Activated naive CD4-positive, alpha-beta T cell treated with anti-CD3 and anti-CD28 coated beads, Interleukin-2, amount 10 ng/mL, durations not matched to agents 7 days and 5 days (primary cell): ENCODE measurements around the gene KDM6B.

Source experiments
- CTCF ChIA-PET: fragments of 350-600 bp; sonication (Branson Sonifier 250); formaldehyde crosslinking; loops from one replicate; lab custom pipeline; 2021; ENCODE audit warnings: antibody characterized with exemption; lab: Charles Lee
- DNase-seq: peaks from one replicate; pipeline ENCODE4 v3.0.0-alpha.2; 2020
- H3K27ac Mint-ChIP-seq: one replicate; pipeline ENCODE4 v1.8.0; 2021; ENCODE audit warnings: mild to moderate bottlenecking, moderate library complexity, mixed read lengths
- H3K27me3 Mint-ChIP-seq: one replicate; pipeline ENCODE4 v1.8.0; 2021; ENCODE audit warnings: mild to moderate bottlenecking, mixed read lengths
- H3K36me3 Mint-ChIP-seq: one replicate; pipeline ENCODE4 v1.8.0; 2021; ENCODE audit warnings: mixed read lengths
- H3K4me1 Mint-ChIP-seq: one replicate; pipeline ENCODE4 v1.8.0; 2021; ENCODE audit warnings: mixed read lengths
- H3K4me3 Mint-ChIP-seq: one replicate; pipeline ENCODE4 v1.8.0; 2021; ENCODE audit warnings: mild to moderate bottlenecking, moderate library complexity, mixed read lengths
- H3K9me3 Mint-ChIP-seq: one replicate; pipeline ENCODE4 v1.8.0; 2021; ENCODE audit warnings: mixed read lengths

Gene KDM6B

GRCh38 chr17:7848739-7849129, 14.7 kb downstream of the KDM6B start:
- peaks cover 40% of the 10 kb centered on the region for H3K4me1 Mint-ChIP-seq
- H3K4me3 Mint-ChIP-seq: no peak overlapping the region
- peaks cover 5% of the 10 kb centered on the region for H3K36me3 Mint-ChIP-seq
- no peak for DNase-seq
- H3K27me3 Mint-ChIP-seq: no peaks in the 10 kb centered on the region
- CTCF ChIA-PET: interaction anchor here (1.3 to 3.7 kb wide), 2 partner anchors 14 to 28 kb away, joined by 4 to 38 read pairs; partner anchors contain the start of gene KDM6B
- no peak overlapping the region for H3K27ac Mint-ChIP-seq
- no peaks in the 10 kb centered on the region for H3K9me3 Mint-ChIP-seq

DNA sequence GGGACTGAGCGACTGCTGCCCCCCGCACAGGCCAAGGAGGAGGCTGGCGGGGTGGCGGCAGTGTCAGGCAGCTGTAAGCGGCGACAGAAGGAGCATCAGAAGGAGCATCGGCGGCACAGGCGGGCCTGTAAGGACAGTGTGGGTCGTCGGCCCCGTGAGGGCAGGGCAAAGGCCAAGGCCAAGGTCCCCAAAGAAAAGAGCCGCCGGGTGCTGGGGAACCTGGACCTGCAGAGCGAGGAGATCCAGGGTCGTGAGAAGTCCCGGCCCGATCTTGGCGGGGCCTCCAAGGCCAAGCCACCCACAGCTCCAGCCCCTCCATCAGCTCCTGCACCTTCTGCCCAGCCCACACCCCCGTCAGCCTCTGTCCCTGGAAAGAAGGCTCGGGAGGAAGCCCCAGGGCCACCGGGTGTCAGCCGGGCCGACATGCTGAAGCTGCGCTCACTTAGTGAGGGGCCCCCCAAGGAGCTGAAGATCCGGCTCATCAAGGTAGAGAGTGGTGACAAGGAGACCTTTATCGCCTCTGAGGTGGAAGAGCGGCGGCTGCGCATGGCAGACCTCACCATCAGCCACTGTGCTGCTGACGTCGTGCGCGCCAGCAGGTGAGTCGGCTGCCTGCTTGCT, 15.2 kb downstream of the KDM6B start:
- Mint-ChIP-seq H3K27me3 (no peaks in the 10 kb centered on the region), H3K4me1 (peaks cover 42% of the 10 kb centered on the region)

DNA sequence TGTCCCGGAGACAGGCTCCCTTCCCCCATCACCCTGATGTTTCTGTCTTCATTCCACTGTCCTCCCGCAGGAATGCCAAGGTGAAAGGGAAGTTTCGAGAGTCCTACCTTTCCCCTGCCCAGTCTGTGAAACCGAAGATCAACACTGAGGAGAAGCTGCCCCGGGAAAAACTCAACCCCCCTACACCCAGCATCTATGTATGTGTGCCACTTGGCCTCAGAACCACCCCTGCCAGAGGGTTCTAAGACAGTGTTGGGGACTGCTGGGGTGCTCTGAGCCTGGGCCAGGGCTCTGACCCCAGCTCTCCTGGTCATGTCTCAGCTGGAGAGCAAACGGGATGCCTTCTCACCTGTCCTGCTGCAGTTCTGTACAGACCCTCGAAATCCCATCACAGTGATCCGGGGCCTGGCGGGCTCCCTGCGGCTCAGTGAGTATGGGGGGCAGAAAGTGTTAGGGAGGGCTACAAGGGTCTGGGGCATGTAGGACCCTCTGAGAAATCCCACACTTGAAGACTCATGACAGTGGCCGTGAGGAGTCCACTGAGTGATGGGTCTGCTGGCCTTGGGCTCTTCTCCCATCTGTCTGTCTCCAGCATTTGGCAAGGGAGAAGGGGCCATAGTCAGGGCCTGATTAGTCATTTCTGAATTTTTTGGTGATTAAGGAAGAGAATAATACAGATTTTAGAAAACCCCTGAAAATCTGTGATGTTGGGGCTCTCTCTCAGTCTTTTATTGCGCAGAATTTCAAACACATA, 15.9 kb downstream of the KDM6B start:
- CTCF ChIA-PET: interaction anchor here (0.7 to 3.7 kb wide), 6 partner anchors 9 to 107 kb away, joined by 3 to 38 read pairs (median 7); partner anchors contain the start of gene KDM6B
- no peaks in the 10 kb centered on the region for H3K27me3 Mint-ChIP-seq
- DNase-seq: no peak
- no peaks in the 10 kb centered on the region for H3K9me3 Mint-ChIP-seq
- H3K36me3 Mint-ChIP-seq: peaks cover 8% of the 10 kb centered on the region
- peaks cover 40% of the 10 kb centered on the region for H3K4me1 Mint-ChIP-seq
- no peak overlapping the region for H3K27ac Mint-ChIP-seq
- no peak overlapping the region for H3K4me3 Mint-ChIP-seq

More for the DNA sequence above, 15.2 kb downstream of the KDM6B start:
- DNase-seq: no peak
- no peaks in the 10 kb centered on the region for H3K9me3 Mint-ChIP-seq
- H3K36me3 Mint-ChIP-seq: peaks cover 8% of the 10 kb centered on the region
- CTCF ChIA-PET: interaction anchor here (0.7 to 3.7 kb wide), 4 partner anchors 8 to 28 kb away, joined by 3 to 38 read pairs (median 10); partner anchors contain the start of gene KDM6B
- no peak overlapping the region for H3K4me3 Mint-ChIP-seq
- no peak overlapping the region for H3K27ac Mint-ChIP-seq

GRCh38 chr17:7850701-7851437, 16.9 kb downstream of the KDM6B start:
- no peaks in the 10 kb centered on the region for H3K27me3 Mint-ChIP-seq
- peaks cover 13% of the 10 kb centered on the region for H3K36me3 Mint-ChIP-seq
- peak overlapping the region; percentile 78 for H3K4me3 Mint-ChIP-seq
- no peak for DNase-seq
- H3K4me1 Mint-ChIP-seq: peaks cover 35% of the 10 kb centered on the region
- CTCF ChIA-PET: interaction anchor here (0.8 to 3.7 kb wide), 10 partner anchors 10 to 139 kb away, joined by 3 to 38 read pairs (median 5); partner anchors contain the start of gene KDM6B
- peak overlapping the region; percentile 72 for H3K27ac Mint-ChIP-seq
- H3K9me3 Mint-ChIP-seq: no peaks in the 10 kb centered on the region

DNA sequence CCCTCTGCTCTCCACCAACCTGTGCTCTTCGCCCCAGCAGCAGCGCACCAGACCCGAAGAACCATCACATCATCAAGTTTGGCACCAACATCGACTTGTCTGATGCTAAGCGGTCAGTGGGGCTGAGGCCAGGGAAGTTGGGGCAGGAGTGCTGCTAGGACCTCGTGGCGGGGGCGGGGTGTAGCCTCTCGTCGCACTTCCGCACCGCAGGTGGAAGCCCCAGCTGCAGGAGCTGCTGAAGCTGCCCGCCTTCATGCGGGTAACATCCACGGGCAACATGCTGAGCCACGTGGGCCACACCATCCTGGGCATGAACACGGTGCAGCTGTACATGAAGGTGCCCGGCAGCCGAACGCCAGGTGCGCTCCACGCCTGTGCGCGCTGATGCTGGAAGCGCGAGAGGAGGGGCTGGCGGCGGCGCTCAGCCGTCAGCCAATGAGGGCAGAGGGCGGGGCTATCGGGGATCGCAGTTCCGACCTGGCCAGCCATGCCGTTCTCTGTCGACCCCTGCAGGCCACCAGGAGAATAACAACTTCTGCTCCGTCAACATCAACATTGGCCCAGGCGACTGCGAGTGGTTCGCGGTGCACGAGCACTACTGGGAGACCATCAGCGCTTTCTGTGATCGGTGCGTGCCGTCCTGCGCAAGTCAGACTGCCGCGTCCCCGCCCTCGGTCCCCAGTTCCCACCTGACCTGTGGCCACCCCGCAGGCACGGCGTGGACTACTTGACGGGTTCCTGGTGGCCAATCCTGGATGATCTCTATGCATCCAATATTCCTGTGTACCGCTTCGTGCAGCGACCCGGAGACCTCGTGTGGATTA, 17.6 kb downstream of the KDM6B start:
- CTCF ChIA-PET: interaction anchor here (0.8 to 3.7 kb wide), 9 partner anchors 11 to 138 kb away, joined by 3 to 38 read pairs (median 5); partner anchors contain the start of gene KDM6B
- H3K36me3 Mint-ChIP-seq: peaks cover 13% of the 10 kb centered on the region
- no peaks in the 10 kb centered on the region for H3K27me3 Mint-ChIP-seq

DNA sequence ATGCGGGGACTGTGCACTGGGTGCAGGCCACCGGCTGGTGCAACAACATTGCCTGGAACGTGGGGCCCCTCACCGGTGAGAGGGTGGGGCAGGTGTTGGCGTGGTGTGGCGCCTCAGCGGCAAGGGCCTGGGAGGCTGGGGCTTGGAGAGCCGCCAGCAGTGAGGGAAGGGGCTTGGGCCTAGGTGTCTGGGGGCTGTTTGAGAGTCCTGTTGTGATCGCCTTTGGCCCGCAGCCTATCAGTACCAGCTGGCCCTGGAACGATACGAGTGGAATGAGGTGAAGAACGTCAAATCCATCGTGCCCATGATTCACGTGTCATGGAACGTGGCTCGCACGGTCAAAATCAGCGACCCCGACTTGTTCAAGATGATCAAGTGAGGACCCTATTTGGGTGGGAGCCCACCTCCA, 18.2 kb downstream of the KDM6B start:
- Mint-ChIP-seq H3K36me3 (peaks cover 13% of the 10 kb centered on the region), H3K4me3 (peak overlapping the region; percentile 78), H3K4me1 (peaks cover 33% of the 10 kb centered on the region), H3K27ac (peak overlapping the region; percentile 65), H3K27me3 (no peaks in the 10 kb centered on the region), H3K9me3 (no peaks in the 10 kb centered on the region)
- CTCF ChIA-PET: interaction anchor here (2.5 to 3.7 kb wide), 2 partner anchors 18 to 109 kb away, joined by 10 to 38 read pairs; partner anchors contain the start of gene KDM6B
- no peak for DNase-seq

More for the DNA sequence above, 17.6 kb downstream of the KDM6B start:
- H3K9me3 Mint-ChIP-seq: no peaks in the 10 kb centered on the region
- peaks cover 33% of the 10 kb centered on the region for H3K4me1 Mint-ChIP-seq
- H3K27ac Mint-ChIP-seq: peak overlapping the region; percentile 65
- DNase-seq: peak; percentile 97
- peak overlapping the region; percentile 78 for H3K4me3 Mint-ChIP-seq

DNA sequence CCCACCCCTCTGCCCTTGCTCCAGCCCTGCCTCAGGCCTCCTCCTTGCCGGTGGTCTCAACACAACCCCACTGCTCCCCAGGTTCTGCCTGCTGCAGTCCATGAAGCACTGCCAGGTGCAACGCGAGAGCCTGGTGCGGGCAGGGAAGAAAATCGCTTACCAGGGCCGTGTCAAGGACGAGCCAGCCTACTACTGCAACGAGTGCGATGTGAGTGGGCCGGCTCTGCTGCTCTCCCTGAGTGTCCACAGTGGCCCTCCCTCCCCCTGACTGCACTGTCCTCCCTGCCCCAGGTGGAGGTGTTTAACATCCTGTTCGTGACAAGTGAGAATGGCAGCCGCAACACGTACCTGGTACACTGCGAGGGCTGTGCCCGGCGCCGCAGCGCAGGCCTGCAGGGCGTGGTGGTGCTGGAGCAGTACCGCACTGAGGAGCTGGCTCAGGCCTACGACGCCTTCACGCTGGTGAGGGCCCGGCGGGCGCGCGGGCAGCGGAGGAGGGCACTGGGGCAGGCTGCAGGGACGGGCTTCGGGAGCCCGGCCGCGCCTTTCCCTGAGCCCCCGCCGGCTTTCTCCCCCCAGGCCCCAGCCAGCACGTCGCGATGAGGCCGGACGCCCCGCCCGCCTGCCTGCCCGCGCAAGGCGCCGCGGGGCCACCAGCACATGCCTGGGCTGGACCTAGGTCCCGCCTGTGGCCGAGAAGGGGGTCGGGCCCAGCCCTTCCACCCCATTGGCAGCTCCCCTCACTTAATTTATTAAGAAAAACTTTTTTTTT, 19.1 kb downstream of the KDM6B start:
- peaks cover 13% of the 10 kb centered on the region for H3K36me3 Mint-ChIP-seq
- H3K27ac Mint-ChIP-seq: no peak overlapping the region
- CTCF ChIA-PET: interaction anchor here (1.3 to 2.5 kb wide), 2 partner anchors 8 to 110 kb away, joined by 3 to 10 read pairs; no protein-coding TSS in a partner anchor
- H3K9me3 Mint-ChIP-seq: no peaks in the 10 kb centered on the region
- DNase-seq: no peak
- H3K4me3 Mint-ChIP-seq: no peak overlapping the region
- H3K27me3 Mint-ChIP-seq: no peaks in the 10 kb centered on the region
- H3K4me1 Mint-ChIP-seq: peaks cover 33% of the 10 kb centered on the region

GRCh38 chr17:7853691-7854038, 19.6 kb downstream of the KDM6B start:
- Mint-ChIP-seq H3K27me3 (no peaks in the 10 kb centered on the region), H3K27ac (peak overlapping the region; percentile 21), H3K36me3 (peaks cover 13% of the 10 kb centered on the region), H3K4me3 (no peak overlapping the region), H3K4me1 (peaks cover 33% of the 10 kb centered on the region), H3K9me3 (no peaks in the 10 kb centered on the region)
- CTCF ChIA-PET: interaction anchor here (1.3 kb wide), 1 partner anchor 8 kb away, joined by 3 read pairs; no protein-coding TSS in a partner anchor
- no peak for DNase-seq

GRCh38 chr17:7854078-7854777, 20.2 kb downstream of the KDM6B start:
- CTCF ChIA-PET: interaction anchor here (1.3 kb wide), 1 partner anchor 9 kb away, joined by 3 read pairs; no protein-coding TSS in a partner anchor
- H3K4me1 Mint-ChIP-seq: peaks cover 33% of the 10 kb centered on the region
- no peak for DNase-seq
- no peaks in the 10 kb centered on the region for H3K27me3 Mint-ChIP-seq
- H3K36me3 Mint-ChIP-seq: peaks cover 13% of the 10 kb centered on the region
- no peaks in the 10 kb centered on the region for H3K9me3 Mint-ChIP-seq
- H3K27ac Mint-ChIP-seq: peak overlapping the region; percentile 21
- H3K4me3 Mint-ChIP-seq: no peak overlapping the region

GRCh38 chr17:7854851-7855659, 21.0 kb downstream of the KDM6B start, which contains the start of gene TMEM88:
Gene TMEM88 (plus strand): TSS chr17:7855066. CDS start chr17:7855075, 9 bp downstream.
- CTCF ChIA-PET: interaction anchor here (1.2 kb wide), 1 partner anchor 20 kb away, joined by 4 read pairs; no protein-coding TSS in a partner anchor
- H3K4me3 Mint-ChIP-seq: no peak within 1 kb of the TSS
- peaks cover 30% of the 10 kb centered on the region for H3K4me1 Mint-ChIP-seq
- peak within 1 kb of the TSS; percentile 42 for H3K27ac Mint-ChIP-seq
- DNase-seq: no peak
- H3K36me3 Mint-ChIP-seq: peaks cover 9% of the 10 kb centered on the region
- no peaks in the 10 kb centered on the region for H3K9me3 Mint-ChIP-seq
- H3K27me3 Mint-ChIP-seq: no peaks in the 10 kb centered on the region

DNA sequence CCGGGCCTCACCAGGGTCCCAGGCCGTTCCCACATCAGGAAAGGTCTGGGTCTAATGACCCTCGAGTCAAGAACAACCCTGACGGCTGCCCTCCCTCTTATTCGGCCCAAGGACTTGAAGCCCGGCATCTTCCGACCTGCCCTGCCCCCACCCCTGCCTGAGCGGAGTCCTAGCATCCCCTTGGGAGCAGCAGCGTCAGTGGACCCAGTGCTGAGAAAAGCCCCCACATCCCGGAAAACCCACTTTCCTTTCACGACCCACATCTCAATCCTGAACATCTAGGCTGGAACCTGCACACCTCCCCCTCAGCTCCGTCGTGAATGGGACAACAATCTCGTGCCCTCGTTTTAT, 21.6 kb downstream of the KDM6B start:
- DNase-seq: no peak
- Mint-ChIP-seq H3K36me3 (peaks cover 9% of the 10 kb centered on the region), H3K27ac (peak overlapping the region; percentile 42), H3K27me3 (no peaks in the 10 kb centered on the region), H3K9me3 (no peaks in the 10 kb centered on the region), H3K4me1 (peaks cover 25% of the 10 kb centered on the region), H3K4me3 (no peak overlapping the region)
- CTCF ChIA-PET: interaction anchor here (1.2 kb wide), 1 partner anchor 21 kb away, joined by 4 read pairs; no protein-coding TSS in a partner anchor
